Caco-2 (cell line): ENCODE results near the gene TIAM1. TPM values are rescaled to one million over a fixed set of nuclear protein-coding genes. Genes with fewer than 3 reads are reported as not detected.

Experiments
- BruUV-seq: library from RNA; stranded (reverse); fragments of 400-500 nt; replicated peaks from 2 replicates; lab custom pipeline; 2021; lab: Mats Ljungman, UMichigan
- CTCF ChIA-PET: fragments of 300-600 bp; sonication (Branson Sonifier 250); formaldehyde crosslinking; loops from one replicate; lab custom pipeline; 2022; ENCODE audit warnings: antibody characterized with exemption; lab: Charles Lee
- POLR2A ChIA-PET: fragments of 300-600 bp; sonication (Branson Sonifier 250); formaldehyde crosslinking; loops from one replicate; lab custom pipeline; 2022; ENCODE audit warnings: antibody characterized with exemption; lab: Charles Lee
- DNase-seq, 2 experiments: peaks; one replicate each; pipeline versions ENCODE4 v3.0.0 to v3.0.0-alpha.2; 2020 to 2022
- H3K27me3 ChIP-seq: replicated peaks from 2 replicates; pipeline ENCODE4 v1.6.0; 2011; ENCODE audit warnings: low read length; ENCODE audit not compliant: control insufficient read depth, insufficient read depth
- H3K36me3 ChIP-seq: 2 replicates; pipeline ENCODE4 v1.5.1; 2011; ENCODE audit warnings: low read length; ENCODE audit not compliant: control insufficient read depth, insufficient read depth
- H3K4me1 ChIP-seq: fragments of 250-450 bp; sonication (Bioruptor Pico); 2 replicates; pipeline ENCODE4 v1.5.1; 2020; ENCODE audit warnings: mild to moderate bottlenecking
- H3K4me3 ChIP-seq: 2 replicates; pipeline ENCODE4 v1.5.1; 2011; ENCODE audit warnings: low read depth, mild to moderate bottlenecking, control low read depth, low read length
- H3K9me3 ChIP-seq: fragments of 250-450 bp; sonication (Bioruptor Pico); 2 replicates; pipeline ENCODE4 v1.5.1; 2020; ENCODE audit warnings: mild to moderate bottlenecking, moderate library complexity
- H3K27ac Mint-ChIP-seq: one replicate; pipeline ENCODE4 v1.8.0; 2022; ENCODE audit warnings: mixed read lengths; ENCODE audit not compliant: unreplicated experiment
- H3K27me3 Mint-ChIP-seq: one replicate; pipeline ENCODE4 v1.8.0; 2022; ENCODE audit warnings: mixed read lengths; ENCODE audit not compliant: insufficient read depth, unreplicated experiment
- H3K36me3 Mint-ChIP-seq: one replicate; pipeline ENCODE4 v1.8.0; 2022; ENCODE audit warnings: mild to moderate bottlenecking, mixed read lengths; ENCODE audit not compliant: insufficient read depth, unreplicated experiment
- H3K4me1 Mint-ChIP-seq: one replicate; pipeline ENCODE4 v1.8.0; 2022; ENCODE audit warnings: low read depth, mixed read lengths; ENCODE audit not compliant: unreplicated experiment
- H3K4me3 Mint-ChIP-seq: one replicate; pipeline ENCODE4 v1.8.0; 2022; ENCODE audit warnings: mild to moderate bottlenecking, moderate library complexity, mixed read lengths; ENCODE audit not compliant: unreplicated experiment
- H3K9me3 Mint-ChIP-seq: one replicate; pipeline ENCODE4 v1.8.0; 2022; ENCODE audit warnings: mixed read lengths; ENCODE audit not compliant: unreplicated experiment
- CTCF ChIP-seq, 2 experiments: fragments of 200-600 bp in 1 of 2; IDR thresholded peaks; 1 replicate in 1 of 2; 2 replicates in 1 of 2; pipeline versions ENCODE4 v1.5.1 to v1.8.0; 2011 to 2022; ENCODE audit warnings: antibody characterized with exemption in 1 of 2, control low read depth in 1 of 2, inconsistent platforms in 1 of 2, low read depth in 1 of 2, low read length in 1 of 2, mild to moderate bottlenecking in 1 of 2, moderate library complexity in 1 of 2; ENCODE audit not compliant: insufficient read depth in 1 of 2, severe bottlenecking in 1 of 2, unreplicated experiment in 1 of 2
- intact Hi-C: fragments of 100-400 bp; cut with micrococcal nuclease; formaldehyde crosslinking; loops from one replicate; pipeline ENCODE4 v1.10.0; 2022; ENCODE audit not compliant: unreplicated experiment
- total RNA-seq: library from RNA; stranded (reverse); gene quantifications from 2 replicates; pipeline ENCODE4 v1.2.3, GENCODE V29; 2022

The TIAM1 gene
- total RNA-seq, 1 experiment from 2014 or later: 5.2 TPM

GRCh38 chr21:31184459-31184858, 159.6 kb downstream of the TIAM1 start:
- POLR2A ChIA-PET: no interaction called here
- no peak for TF ChIP-seq CTCF (IDR thresholded peaks at IDR 0.05; ENCODE audit: insufficient read depth in 1 of 2, low read depth in 1 of 2, low read length in 1 of 2, severe bottlenecking in 1 of 2, unreplicated experiment in 1 of 2)
- no peaks in the 10 kb centered on the region for H3K27me3 ChIP-seq
- BruUV-seq: no TSS peak
- no peaks in the 10 kb centered on the region for H3K4me1 ChIP-seq
- H3K27ac Mint-ChIP-seq: no peak overlapping the region
- H3K4me3 Mint-ChIP-seq: no peak overlapping the region
- no peaks in the 10 kb centered on the region for H3K9me3 Mint-ChIP-seq
- no peaks in the 10 kb centered on the region for H3K36me3 ChIP-seq
- H3K4me3 ChIP-seq: no peak overlapping the region
- DNase-seq: no peak
- H3K9me3 ChIP-seq: no peaks in the 10 kb centered on the region
- CTCF ChIA-PET: no interaction called here
- no peaks in the 10 kb centered on the region for H3K36me3 Mint-ChIP-seq
- no peaks in the 10 kb centered on the region for H3K27me3 Mint-ChIP-seq
- H3K4me1 Mint-ChIP-seq: no peaks in the 10 kb centered on the region
- intact Hi-C loops: no loop called here

GRCh38 chr21:31182231-31183140, 161.6 kb downstream of the TIAM1 start:
- CTCF ChIA-PET: interaction anchor here (0.6 kb wide), 1 partner anchor 18 kb away, joined by 3 read pairs; no protein-coding TSS in a partner anchor
- POLR2A ChIA-PET: no interaction called here
- intact Hi-C loops: no loop called here

More at GRCh38 chr21:31182231-31183140, 161.6 kb downstream of the TIAM1 start:
- BruUV-seq: no TSS peak
- Mint-ChIP-seq H3K9me3 (no peaks in the 10 kb centered on the region), H3K4me3 (no peak overlapping the region), H3K36me3 (no peaks in the 10 kb centered on the region), H3K4me1 (no peaks in the 10 kb centered on the region), H3K27ac (no peak overlapping the region), H3K27me3 (no peaks in the 10 kb centered on the region)
- H3K4me3 ChIP-seq: no peak overlapping the region
- no peak for DNase-seq
- no peaks in the 10 kb centered on the region for H3K9me3 ChIP-seq
- TF ChIP-seq CTCF (IDR thresholded peaks at IDR 0.05; ENCODE audit: insufficient read depth in 1 of 2, low read depth in 1 of 2, low read length in 1 of 2, severe bottlenecking in 1 of 2, unreplicated experiment in 1 of 2): no peak
- H3K27me3 ChIP-seq: no peaks in the 10 kb centered on the region
- H3K36me3 ChIP-seq: no peaks in the 10 kb centered on the region
- no peaks in the 10 kb centered on the region for H3K4me1 ChIP-seq
